ENCODE results near the gene HOXD10.

HOXD10 gene

DNA sequence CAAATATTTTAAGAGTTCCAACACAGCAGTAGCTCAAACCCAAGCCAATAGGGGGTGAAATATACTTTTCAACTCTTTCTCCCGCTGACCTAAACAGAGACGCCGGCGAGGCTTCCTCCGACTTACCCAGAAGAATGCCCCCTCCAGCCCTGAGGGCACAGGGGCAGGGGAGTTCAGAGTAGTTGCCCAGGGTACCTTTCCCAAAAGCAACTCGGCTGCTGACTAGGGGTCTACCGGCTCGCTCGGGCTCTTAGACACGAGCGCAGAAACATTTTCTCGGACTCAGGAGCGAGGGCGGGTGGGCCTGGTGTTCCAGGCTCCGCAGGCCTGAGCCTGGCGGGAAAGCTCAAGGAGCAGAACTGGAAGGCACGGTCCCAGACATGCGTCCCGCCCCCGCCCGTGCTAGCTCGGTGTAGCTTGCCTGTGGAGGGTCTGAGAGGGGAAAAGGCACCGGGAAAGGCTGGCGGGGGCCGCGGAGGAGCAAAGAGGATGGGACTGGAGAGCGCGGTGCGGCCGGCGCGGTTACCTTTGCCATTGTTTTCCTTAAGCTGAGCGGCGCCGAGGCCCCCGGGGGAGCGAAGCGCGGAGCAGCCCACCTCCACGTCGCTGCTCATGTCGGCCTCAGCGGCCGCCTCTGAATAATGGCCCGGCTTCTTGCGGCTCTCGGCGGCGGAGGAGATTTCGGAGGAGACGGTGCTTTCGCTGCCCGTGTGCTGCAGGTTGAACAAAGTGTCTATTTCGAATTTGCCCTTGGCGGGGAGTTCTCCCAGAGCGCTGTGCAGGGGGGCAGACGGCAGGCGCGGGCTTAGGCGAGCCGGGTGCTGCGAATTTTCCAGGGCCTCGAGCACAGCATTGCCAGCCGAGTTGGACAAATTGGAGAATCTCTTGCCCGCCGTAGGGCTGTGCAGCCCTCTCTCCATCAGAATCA, 33.5 kb upstream of the HOXD10 start:
- no peak for DNase-seq (ENCODE audit: low spot score)

DNA sequence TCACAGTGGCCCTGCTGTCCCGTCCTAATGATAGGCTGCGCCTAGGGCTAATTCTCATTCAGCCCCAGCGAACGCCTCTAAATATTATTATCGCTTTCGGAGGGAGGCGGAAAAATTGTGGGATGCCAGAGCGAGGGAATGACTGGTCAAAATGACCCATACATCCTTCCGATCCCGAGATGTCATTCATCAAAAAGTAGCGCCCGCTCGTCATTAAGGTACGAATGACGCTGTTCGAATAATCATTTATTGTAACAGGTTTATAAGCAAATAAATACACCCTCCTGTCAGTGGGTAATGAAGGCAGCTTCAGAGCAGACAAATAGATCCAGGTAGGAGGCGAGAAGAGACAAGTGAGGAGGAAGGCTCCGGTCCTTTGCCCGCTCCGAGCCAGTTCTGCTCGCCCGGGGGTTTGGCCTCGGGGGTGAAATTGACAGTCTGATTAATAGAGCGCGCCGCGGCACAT, 32.7 kb upstream of the HOXD10 start, which contains the start of gene EVX2:
Gene EVX2, minus strand, starts transcription at position 167 of the 466 bp plus-strand sequence. CDS start 186 bp downstream, outside the sequence.
- DNase-seq (ENCODE audit: low spot score) = no peak

DNA sequence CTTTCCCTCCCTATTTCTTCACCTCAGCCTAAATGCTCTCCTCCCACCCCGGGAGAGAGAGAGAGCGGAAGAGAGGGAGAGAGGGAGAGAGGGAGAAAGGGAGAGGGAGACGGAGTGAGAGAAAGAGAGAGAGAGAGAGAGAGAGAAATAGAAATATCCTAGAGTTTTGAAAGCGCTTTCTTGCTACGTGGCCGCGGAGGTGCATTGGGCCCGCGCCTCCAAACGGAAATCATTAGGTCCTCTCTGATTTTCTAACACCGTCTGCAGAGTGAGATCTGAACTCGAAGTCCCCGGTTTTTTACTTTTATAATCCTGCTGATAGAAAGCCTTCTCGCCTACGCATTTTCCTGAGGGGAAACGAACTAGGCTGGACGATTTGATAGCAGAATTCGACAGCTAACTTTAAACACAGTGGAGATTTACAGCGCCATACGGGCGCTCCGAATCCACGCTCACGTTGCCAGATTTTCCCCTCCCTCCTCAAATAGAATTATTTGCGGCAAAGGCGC, 31.9 kb upstream of the HOXD10 start:
- DNase-seq (ENCODE audit: low spot score) = no peak

DNA sequence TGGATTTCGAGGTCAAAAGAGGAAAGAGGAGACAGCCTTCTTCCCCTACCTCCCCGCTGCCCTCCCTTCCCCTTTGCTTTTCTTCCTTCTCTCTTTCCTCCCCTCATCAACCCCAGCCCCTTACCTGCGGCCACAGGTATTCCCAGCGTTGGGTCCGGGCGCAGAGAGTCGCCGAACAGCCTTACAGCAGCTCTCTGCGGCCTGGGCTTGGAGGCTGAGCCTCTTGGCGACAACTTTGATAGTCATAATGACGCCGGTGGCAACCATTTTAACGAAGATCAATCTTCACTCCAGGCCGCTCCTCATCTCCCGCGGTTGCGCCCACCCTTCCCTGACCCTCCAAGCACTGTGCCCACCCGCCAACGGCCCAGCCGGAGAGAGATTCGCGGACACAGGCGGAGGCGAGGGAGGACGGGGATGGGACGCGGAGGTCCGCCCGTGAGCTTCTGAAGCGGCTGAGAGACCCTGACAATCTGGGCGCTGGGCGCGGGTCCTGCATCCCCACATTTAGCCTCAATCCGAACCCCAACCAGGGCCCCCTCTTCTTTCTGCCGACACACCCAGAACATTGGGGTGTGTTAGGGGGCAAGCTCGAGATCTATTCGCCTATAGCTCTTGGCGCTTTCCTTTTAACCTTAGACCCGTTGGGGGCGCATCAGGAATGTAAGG, 31.3 kb upstream of the HOXD10 start:
- no peak for DNase-seq (ENCODE audit: low spot score)

DNA sequence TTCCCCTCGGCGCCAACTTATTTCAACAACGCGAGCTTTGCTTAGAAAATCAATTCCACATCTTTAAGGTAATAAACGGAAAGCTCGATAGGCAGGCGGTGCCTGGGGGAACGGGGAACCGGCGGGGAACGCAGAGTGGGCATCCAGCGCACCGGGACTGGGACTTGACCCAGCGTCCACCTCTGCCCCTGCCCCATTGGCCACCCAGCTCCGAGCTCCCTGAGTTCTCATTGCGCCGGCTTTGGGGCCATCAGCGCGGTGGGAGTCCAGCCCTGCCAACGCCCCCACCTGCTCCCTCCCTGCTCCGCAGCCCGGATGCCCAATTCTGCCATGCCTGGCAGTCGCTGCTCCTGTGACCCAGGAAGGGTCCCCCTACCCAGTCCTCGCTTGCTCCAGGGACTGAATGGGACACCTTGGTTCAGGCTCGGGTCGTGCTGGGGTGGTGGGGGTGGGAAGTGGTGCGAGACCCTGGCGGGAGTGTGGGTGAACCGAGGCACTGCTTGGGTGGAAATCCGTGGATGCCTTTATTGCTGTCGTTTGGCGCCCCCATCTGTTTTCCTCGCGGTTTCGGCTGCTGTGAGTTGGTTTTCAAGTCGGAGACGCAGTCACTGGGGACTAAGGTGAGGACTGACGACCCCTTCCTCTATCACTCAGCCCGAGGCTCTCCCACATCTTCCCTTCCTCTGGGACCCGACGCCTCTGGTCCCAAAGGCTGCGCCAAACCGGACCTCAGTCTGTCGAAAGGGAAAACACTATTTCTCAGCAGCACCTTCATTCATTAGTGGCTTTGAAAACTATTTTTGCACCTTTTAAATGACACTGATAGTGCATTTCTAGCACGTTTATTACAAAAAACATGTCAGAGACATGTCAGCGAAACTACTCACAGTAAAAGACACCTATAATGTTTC, 30.5 kb upstream of the HOXD10 start:
- DNase-seq (ENCODE audit: low spot score) = peak; percentile 28

DNA sequence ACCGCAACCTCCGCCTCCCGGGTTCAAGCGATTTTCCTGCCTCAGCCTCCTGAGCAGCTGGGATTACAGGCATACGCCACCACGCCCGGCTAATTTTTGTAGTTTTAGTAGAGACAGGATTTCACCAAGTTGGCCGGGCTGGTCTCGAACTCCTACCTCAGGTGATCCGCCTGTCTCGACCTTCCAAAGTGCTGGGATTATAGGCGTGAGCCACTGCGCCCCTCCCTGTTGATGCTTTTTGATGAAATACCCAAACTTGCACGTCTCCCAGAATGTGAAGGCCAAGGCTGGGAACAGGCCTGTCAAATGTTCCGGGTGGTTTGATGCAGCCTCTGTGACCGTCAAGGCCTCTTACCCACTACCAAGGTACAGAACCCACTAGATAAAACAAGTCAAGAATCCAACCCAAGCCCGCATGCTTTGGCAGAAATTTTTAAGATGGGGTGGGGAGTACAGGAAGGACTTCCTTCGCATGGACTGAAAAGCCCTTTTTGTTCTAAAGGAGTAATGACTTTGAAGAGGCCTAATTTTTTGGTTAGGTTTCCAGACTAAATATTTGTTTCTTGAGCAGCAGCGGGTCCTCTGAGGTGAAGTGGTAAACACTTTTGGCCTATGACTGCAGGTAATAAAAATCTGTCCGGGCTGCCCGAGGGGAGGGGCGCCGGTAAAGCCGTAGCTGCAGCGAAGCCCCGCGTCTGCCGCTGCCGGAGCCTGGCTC, 29.1 kb upstream of the HOXD10 start:
- DNase-seq (ENCODE audit: low spot score) = no peak

DNA sequence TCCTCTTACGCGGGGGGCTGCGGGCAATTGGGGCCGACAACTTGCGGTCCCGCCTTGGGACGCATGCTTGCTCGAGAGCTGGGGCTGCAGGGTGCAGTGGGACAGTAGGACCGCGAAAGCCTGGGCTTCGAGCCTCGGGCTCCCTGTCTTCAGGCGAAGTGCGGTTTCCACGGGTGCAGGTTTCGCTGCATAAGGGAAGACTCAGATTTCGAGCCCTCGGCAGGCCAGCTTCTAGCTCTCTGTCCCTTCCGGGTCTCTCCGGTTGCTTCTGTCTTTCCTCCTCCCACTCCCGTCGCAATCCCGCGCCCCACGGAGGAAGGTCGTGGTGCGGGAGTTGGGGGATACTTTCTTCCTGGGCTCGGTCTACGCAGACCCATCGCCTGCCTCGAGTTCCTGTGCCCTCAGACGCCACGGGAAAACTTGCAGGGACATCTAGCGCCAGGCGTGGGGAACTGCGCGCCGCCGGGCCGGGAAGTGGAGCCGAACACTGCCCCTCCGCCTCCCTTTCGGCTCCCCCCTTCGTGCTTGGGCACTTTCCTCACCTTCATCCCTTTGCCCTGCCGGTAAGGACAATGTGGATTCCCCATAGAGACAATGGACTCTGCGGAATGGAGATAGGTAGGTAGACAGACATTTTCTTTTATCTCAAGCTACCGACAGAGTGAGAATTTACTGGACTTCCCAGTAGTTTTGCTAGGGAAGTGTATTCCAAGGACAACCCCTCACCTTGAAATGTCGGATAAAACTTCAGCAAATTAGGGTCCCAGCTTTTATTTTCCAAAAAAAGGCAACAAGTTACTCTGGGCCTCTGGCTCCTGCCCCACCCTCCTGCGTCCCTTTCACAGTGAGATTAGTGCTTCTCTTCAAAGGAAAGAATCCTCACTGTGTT, 28.3 kb upstream of the HOXD10 start:
- DNase-seq (ENCODE audit: low spot score) = peak; percentile 14

DNA sequence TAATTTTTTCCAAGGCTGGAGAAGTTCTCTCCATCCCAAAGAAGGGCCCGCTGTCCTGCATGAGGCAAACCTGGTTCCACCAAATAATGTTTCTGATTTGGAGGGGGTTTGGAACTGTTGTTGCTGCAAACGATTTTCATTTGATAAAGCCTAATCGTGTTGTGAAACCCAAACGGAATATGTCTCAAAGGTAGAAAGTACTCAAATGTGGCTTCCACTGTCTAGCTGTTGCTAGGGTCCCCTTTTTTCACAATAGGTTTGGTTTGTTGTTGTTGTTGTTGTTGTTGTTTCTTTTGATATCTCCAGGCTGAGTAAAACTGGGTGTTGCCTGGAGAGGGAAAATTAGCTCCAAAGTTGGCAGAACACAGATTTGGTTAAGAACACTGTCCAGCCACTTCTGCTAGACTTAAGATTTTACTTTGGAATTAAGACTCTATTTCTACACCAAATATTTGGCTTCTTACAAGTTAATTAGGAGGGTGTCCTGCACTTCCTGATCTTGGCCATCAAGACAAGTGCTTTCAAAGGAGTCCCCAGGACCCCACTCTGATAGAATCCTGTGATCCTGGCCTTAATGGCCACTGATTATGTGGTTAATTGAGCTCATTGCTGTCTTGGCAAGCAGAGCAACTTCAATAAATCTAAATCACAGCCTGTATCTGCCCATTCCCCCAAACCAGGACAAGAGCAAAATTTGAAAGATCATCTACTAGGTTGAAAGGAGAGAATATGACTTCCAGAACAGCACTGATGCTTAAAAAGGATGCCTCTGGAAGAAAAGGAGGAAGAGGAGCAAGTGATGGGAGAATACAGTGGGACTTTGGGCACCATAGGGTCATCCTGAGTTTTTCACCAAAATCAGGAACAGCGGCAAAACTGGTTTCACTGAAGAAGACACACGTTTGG, 27.4 kb upstream of the HOXD10 start:
- DNase-seq (ENCODE audit: low spot score) = no peak

DNA sequence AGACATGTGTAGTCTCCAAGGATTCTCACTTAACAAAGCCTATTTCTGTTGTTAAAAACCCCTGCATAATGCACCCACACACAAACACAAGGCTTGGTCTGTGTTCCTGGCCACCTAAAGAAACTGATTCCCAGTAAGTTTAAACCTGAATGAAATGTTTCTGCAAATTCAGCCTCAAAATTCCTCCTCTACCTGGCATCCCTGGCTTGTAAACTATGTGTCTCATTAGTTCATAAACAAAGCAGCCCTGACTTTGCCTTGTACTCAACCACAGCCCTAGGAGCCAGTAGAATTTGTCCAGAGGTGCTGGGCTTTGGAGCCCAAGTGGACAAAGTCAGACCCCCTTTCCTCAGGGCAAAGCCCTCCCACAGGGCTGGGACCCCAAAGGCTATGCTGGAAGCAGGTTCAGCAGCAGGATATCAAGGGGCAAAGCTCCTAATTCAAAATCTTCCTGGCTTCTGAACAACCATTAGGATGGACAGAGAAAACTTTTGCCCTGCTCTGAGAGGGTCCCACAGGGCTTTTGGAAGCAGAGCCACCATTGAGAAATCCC, 26.7 kb upstream of the HOXD10 start:
- DNase-seq (ENCODE audit: low spot score) = no peak

DNA sequence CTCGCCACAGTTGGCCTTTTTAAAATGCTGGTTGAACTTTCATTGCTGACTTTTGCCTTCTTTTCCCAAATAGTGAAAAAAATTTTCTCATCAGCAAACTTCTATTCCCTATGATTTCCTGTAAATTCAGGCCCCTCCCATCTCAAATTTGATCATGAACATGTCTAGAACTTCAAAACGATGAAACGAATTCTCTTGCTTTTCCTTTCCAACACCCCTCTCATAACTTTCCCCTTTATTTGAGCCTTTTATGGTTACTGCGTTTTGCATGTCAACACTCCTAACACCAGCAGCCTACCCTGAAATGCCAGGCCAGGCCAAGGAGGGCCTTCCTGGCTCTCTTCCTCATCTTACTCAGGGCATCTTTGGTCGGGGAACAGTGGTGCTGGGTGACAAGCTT, 25.7 kb upstream of the HOXD10 start:
- DNase-seq (ENCODE audit: low spot score) = no peak

DNA sequence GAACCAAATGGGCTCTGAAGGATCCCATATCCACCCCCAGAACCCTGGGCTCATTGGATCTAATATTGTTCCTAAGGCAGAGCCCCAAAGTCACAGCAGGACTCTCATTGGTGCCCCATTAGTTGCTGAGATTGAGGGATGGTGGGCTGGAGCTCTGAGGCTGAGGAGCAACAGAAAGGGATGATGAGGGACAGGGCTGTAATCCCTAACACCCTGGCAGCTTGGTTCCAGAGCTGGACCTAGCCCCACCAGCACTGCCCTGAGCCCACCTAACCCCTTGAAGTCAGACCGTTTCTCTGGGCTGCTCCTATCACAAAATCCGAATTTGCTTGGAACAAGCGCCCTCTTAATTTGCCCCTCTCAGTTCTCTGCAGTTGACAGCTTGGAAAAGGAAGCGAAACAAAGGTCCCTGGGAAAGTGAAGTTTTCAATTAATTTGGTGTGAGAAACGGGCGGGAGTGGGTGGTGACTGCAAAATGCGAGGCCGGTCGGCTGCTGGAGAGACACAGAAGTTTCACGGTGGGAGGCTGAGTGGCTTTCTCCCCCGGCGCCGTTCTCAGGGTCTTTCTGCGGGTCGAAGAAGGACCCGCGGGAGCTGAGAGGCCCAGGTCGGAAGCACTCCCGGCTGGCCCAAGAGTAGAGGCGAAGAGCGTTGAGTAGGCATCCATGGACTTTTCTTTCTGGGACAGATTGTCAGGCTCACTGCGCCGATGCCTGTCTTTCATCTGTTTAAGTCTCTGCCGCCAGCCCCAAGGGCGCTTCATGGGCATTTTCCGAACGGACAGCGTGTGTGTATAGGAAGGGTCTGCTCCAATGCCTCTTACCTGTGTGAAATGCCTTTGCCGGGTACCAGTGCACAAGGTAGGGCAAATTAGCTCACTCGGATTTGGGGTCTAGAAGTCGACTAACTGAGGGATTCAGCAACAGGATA, 25.0 kb upstream of the HOXD10 start:
- no peak for DNase-seq (ENCODE audit: low spot score)

DNA sequence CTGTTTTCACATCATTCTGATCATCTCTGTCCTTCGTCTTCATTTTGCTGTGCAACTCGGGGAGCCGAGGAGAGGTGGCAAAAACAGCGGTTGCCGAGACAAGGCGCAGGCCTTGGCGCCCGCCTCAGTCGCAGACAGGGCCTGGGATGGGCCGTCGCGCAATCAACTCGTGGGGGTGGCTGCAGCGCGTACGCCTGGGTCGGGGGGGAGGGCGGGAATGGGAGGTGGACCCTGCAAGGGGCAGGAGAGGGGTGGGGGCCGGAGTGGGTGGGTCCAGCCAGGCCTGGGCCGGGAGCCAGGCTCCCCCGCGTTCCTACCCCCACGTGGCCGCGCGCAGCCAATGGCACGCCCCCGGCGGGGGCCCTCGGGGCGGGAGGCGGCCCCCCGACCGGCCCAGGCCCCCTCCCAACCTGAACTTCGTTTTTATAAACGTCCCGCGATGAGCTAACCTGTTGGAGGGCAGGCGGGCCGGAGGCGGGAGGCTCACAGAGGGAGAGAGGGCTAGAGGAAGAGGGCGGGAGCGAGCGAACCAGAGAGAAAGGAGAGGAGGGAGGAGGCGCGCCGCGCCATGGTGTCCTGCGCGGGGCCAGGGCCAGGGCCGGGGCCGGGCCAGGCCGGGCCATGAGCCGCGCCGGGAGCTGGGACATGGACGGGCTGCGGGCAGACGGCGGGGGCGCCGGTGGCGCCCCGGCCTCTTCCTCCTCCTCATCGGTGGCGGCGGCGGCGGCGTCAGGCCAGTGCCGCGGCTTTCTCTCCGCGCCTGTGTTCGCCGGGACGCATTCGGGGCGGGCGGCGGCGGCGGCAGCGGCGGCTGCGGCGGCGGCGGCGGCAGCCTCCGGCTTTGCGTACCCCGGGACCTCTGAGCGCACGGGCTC, 24.1 kb upstream of the HOXD10 start, which contains the start of gene HOXD13:
Gene HOXD13, plus strand, starts transcription at position 452 of the 875 bp plus-strand sequence. Its CDS starts 170 bp downstream, at position 622.
- no peak for DNase-seq (ENCODE audit: low spot score)

DNA sequence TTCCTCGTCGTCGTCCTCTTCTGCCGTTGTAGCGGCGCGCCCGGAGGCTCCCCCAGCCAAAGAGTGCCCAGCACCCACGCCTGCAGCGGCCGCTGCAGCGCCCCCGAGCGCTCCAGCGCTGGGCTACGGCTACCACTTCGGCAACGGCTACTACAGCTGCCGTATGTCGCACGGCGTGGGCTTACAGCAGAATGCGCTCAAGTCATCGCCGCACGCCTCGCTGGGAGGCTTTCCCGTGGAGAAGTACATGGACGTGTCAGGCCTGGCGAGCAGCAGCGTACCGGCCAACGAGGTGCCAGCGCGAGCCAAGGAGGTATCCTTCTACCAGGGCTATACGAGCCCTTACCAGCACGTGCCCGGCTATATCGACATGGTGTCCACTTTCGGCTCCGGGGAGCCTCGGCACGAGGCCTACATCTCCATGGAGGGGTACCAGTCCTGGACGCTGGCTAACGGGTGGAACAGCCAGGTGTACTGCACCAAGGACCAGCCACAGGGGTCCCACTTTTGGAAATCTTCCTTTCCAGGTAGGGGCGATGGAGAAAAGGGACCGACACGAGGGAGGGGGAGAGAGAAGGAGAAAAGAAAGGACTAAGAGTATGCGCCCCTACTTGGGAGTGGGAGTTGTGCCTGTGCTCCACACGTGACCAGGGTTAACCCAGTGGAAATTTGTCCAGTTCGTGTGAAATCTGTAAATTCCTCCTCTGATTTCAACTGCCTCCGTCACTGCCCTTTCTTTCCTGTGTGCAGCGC, 23.3 kb upstream of the HOXD10 start:
- DNase-seq (ENCODE audit: low spot score) = no peak

DNA sequence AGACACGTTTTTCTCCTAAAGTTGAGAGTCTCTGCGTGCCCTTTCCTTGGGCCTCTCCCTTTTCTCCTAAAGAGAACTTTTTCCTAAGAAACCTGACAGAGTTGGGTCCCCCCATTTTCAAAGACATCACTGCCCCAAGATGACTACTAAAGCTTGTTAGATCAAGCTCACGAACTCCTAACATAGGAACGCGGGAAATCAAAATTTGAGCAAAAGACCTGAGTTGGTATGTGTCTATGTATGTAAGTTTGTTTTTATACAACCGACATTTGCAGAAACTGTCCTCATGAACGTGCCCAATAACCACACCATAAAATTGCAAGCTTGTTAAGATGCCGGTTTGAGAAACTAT, 22.7 kb upstream of the HOXD10 start:
- DNase-seq (ENCODE audit: low spot score) = no peak

DNA sequence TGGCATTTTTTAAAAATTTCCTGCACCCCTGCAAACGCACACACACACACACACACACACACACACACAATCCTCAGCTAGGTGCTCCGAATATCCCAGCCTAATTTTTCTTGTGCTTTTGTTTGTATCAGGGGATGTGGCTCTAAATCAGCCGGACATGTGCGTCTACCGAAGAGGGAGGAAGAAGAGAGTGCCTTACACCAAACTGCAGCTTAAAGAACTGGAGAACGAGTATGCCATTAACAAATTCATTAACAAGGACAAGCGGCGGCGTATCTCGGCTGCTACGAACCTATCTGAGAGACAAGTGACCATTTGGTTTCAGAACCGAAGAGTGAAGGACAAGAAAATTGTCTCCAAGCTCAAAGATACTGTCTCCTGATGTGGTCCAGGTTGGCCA, 22.2 kb upstream of the HOXD10 start:
- DNase-seq (ENCODE audit: low spot score) = no peak

DNA sequence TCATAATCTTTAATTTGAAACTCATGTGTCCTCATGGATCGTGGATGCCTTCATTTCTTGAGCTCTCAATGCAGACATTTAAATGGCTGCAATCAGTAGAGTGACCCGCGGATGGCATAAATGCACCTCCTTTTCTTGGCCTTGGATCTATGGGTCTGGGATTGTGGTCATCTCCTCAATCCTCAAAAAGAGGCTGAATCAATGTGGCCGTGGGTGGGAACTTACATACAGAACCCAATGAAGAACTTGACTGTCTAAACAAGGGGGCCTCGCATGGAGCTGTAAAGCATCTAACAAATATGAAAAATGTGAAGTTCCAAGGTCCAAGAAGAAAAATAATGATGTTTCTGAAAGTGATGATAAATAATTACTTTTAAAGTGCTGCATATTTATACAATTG, 21.2 kb upstream of the HOXD10 start:
- DNase-seq (ENCODE audit: low spot score) = no peak
